GM18502 (cell line): ENCODE measurements around the gene SLC13A1.

Experiments used
- ATAC-seq: cut with Tn5 transposase; IDR thresholded peaks from one replicate; pipeline ENCODE4 v1.9.1; 2021; ENCODE audit warnings: mild to moderate bottlenecking; ENCODE audit not compliant: unreplicated experiment, poor library complexity

The SLC13A1 gene

GRCh38 chr7:123198668-123199652 lies 809 bp downstream of the SLC13A1 start:
- ATAC-seq, result no peak

GRCh38 chr7:123198111-123198510 lies 1.7 kb downstream of the SLC13A1 start:
- ATAC-seq, result no peak

- ATAC-seq, result no peak
Measured at GRCh38 chr7:123193235-123193634, 6.5 kb downstream of the SLC13A1 start.

- ATAC-seq, result no peak
Measured at GRCh38 chr7:123191132-123191531, 8.6 kb downstream of the SLC13A1 start.

- ATAC-seq, result peak; percentile 91
Measured at GRCh38 chr7:123190109-123190831, 9.5 kb downstream of the SLC13A1 start.

GRCh38 chr7:123185756-123186155 lies 14.0 kb downstream of the SLC13A1 start:
- ATAC-seq, result no peak

GRCh38 chr7:123184271-123184670 lies 15.5 kb downstream of the SLC13A1 start:
- ATAC-seq, result no peak

- ATAC-seq, result no peak
Measured at GRCh38 chr7:123183431-123183830, 16.3 kb downstream of the SLC13A1 start.

- no peak for ATAC-seq
Measured at GRCh38 chr7:123177442-123177841, 22.3 kb downstream of the SLC13A1 start.

GRCh38 chr7:123170333-123171246 lies 29.2 kb downstream of the SLC13A1 start:
- no peak for ATAC-seq

GRCh38 chr7:123169065-123169464 lies 30.7 kb downstream of the SLC13A1 start:
- no peak for ATAC-seq

GRCh38 chr7:123157606-123158005 lies 42.2 kb downstream of the SLC13A1 start:
- no peak for ATAC-seq

GRCh38 chr7:123155571-123155970 lies 44.2 kb downstream of the SLC13A1 start:
- no peak for ATAC-seq

GRCh38 chr7:123154231-123154860 lies 45.4 kb downstream of the SLC13A1 start:
- ATAC-seq, result peak; percentile 98

- no peak for ATAC-seq
Measured at GRCh38 chr7:123151443-123151842, 48.3 kb downstream of the SLC13A1 start.

GRCh38 chr7:123148813-123149212 lies 51.0 kb downstream of the SLC13A1 start:
- no peak for ATAC-seq

- ATAC-seq, result no peak
Measured at GRCh38 chr7:123143252-123144006, 56.3 kb downstream of the SLC13A1 start.

GRCh38 chr7:123140561-123140960 lies 59.2 kb downstream of the SLC13A1 start:
- no peak for ATAC-seq

- ATAC-seq, result no peak
Measured at GRCh38 chr7:123135960-123136359, 63.8 kb downstream of the SLC13A1 start.
